Vagina (tissue), 2 donors: ENCODE results near the gene KRTAP5-7. TPM values are rescaled to one million over a fixed set of nuclear protein-coding genes. Genes with fewer than 3 reads are reported as not detected.

Experiments
- DNase-seq, 2 donors: peaks; one replicate each; pipeline ENCODE4 v3.0.0-alpha.2; 2017; ENCODE audit errors: extremely low spot score in 2 of 2
- H3K27ac ChIP-seq: fragments of 200-600 bp; sonication (generic); one replicate; pipeline ENCODE4 v1.5.1; 2019
- H3K27me3 ChIP-seq: fragments of 200-600 bp; sonication (generic); one replicate; pipeline ENCODE4 v1.5.1; 2019
- H3K36me3 ChIP-seq, 2 donors: fragments of 200-600 bp; sonication (generic); one replicate each; pipeline ENCODE4 v1.5.1; 2017 to 2019
- H3K4me1 ChIP-seq: fragments of 200-600 bp; sonication (generic); one replicate; pipeline ENCODE4 v1.5.1; 2019
- H3K4me3 ChIP-seq, 2 donors: fragments of 200-600 bp; sonication (generic); 1 replicate in 1 of 2; 2 replicates in 1 of 2; pipeline ENCODE4 v1.5.1; 2016 to 2019
- H3K9me3 ChIP-seq: fragments of 200-600 bp; sonication (generic); one replicate; pipeline ENCODE4 v1.5.1; 2019
- CTCF ChIP-seq, 3 experiments: fragments of 450-650 bp in 2 of 3; fragments of 200-600 bp in 1 of 3; sonication (generic) in 1 of 3; IDR thresholded peaks; one replicate each; pipeline ENCODE4 v1.5.1; 2017 to 2019; ENCODE audit warnings: antibody characterized with exemption in 3 of 3, mild to moderate bottlenecking in 2 of 3, moderate library complexity in 2 of 3
- POLR2A ChIP-seq, 2 donors: fragments of 450-650 bp; IDR thresholded peaks; one replicate each; pipeline ENCODE4 v1.6.1; 2017; ENCODE audit warnings: antibody characterized with exemption in 2 of 2, mild to moderate bottlenecking in 2 of 2, moderate library complexity in 2 of 2
- POLR2AphosphoS5 ChIP-seq, 2 donors: sonication (generic); formaldehyde crosslinking; IDR thresholded peaks; one replicate each; pipeline ENCODE4 v1.9.0; 2017; ENCODE audit warnings: antibody characterized with exemption in 2 of 2, mild to moderate bottlenecking in 2 of 2, low read depth in 1 of 2; ENCODE audit not compliant: insufficient read depth in 1 of 2
- intact Hi-C: fragments of 100-400 bp; cut with DNase I; formaldehyde crosslinking; loops from one replicate; pipeline ENCODE4 v1.15.1; 2023
- total RNA-seq: library from RNA; depleted of rRNA; stranded (reverse); fragments of >200 nt; gene quantifications from one replicate; pipeline ENCODE4 v1.2.3, GENCODE V29; 2016

KRTAP5-7 gene
- total RNA-seq, 1 donor from 2014 or later = not detected

GRCh38 chr11:71496421-71496820 is 30.6 kb upstream of the KRTAP5-7 start:
- H3K27ac ChIP-seq = no peak overlapping the region
- H3K27me3 ChIP-seq = no peaks in the 10 kb centered on the region
- H3K9me3 ChIP-seq = no peaks in the 10 kb centered on the region
- H3K4me3 ChIP-seq = no peak overlapping the region
- no peak for TF ChIP-seq CTCF (IDR thresholded peaks at IDR 0.05)
- no peak for TF ChIP-seq POLR2AphosphoS5 (IDR thresholded peaks at IDR 0.05; ENCODE audit: insufficient read depth in 1 of 2, low read depth in 1 of 2)
- no peak for TF ChIP-seq POLR2A (IDR thresholded peaks at IDR 0.05)
- DNase-seq = no peak
- peaks cover 0 to 81% of the 10 kb centered on the region in 2 donors for H3K36me3 ChIP-seq
- intact Hi-C loops = no loop called here
- no peaks in the 10 kb centered on the region for H3K4me1 ChIP-seq

- peaks cover 0 to 71% of the 10 kb centered on the region in 2 donors for H3K36me3 ChIP-seq
- intact Hi-C loops = no loop called here
These were observed 29.0 kb upstream of the KRTAP5-7 start for GRCh38 chr11:71498091-71498490.

GRCh38 chr11:71499125-71499524 is 27.9 kb upstream of the KRTAP5-7 start:
- no peak for TF ChIP-seq CTCF (IDR thresholded peaks at IDR 0.05)

More at GRCh38 chr11:71498091-71498490, 29.0 kb upstream of the KRTAP5-7 start:
- Histone ChIP-seq H3K4me1 (no peaks in the 10 kb centered on the region), H3K4me3 (no peak overlapping the region), H3K27ac (no peak overlapping the region), H3K27me3 (no peaks in the 10 kb centered on the region), H3K9me3 (no peaks in the 10 kb centered on the region)
- DNase-seq = no peak
- no peak for TF ChIP-seq CTCF (IDR thresholded peaks at IDR 0.05)
- TF ChIP-seq POLR2AphosphoS5 (IDR thresholded peaks at IDR 0.05; ENCODE audit: insufficient read depth in 1 of 2, low read depth in 1 of 2) = no peak
- no peak for TF ChIP-seq POLR2A (IDR thresholded peaks at IDR 0.05)

GRCh38 chr11:71499546-71499945 is 27.5 kb upstream of the KRTAP5-7 start:
- Histone ChIP-seq H3K36me3 (peaks cover 0 to 62% of the 10 kb centered on the region in 2 donors), H3K9me3 (no peaks in the 10 kb centered on the region), H3K4me1 (no peaks in the 10 kb centered on the region), H3K27me3 (no peaks in the 10 kb centered on the region), H3K27ac (no peak overlapping the region), H3K4me3 (no peak overlapping the region)
- intact Hi-C loops = no loop called here
- TF ChIP-seq CTCF (IDR thresholded peaks at IDR 0.05) = no peak
- no peak for TF ChIP-seq POLR2A (IDR thresholded peaks at IDR 0.05)
- no peak for TF ChIP-seq POLR2AphosphoS5 (IDR thresholded peaks at IDR 0.05; ENCODE audit: insufficient read depth in 1 of 2, low read depth in 1 of 2)
- no peak for DNase-seq

More at GRCh38 chr11:71499125-71499524, 27.9 kb upstream of the KRTAP5-7 start:
- no peaks in the 10 kb centered on the region for H3K27me3 ChIP-seq
- H3K36me3 ChIP-seq = peaks cover 0 to 66% of the 10 kb centered on the region in 2 donors
- no peaks in the 10 kb centered on the region for H3K4me1 ChIP-seq
- H3K27ac ChIP-seq = no peak overlapping the region
- H3K4me3 ChIP-seq = no peak overlapping the region
- no peak for DNase-seq
- H3K9me3 ChIP-seq = no peaks in the 10 kb centered on the region
- intact Hi-C loops = no loop called here

GRCh38 chr11:71500601-71501021 is 26.5 kb upstream of the KRTAP5-7 start:
- Histone ChIP-seq H3K27me3 (no peaks in the 10 kb centered on the region), H3K36me3 (peaks cover 0 to 51% of the 10 kb centered on the region in 2 donors), H3K4me1 (no peaks in the 10 kb centered on the region), H3K4me3 (no peak overlapping the region), H3K27ac (no peak overlapping the region), H3K9me3 (no peaks in the 10 kb centered on the region)
- intact Hi-C loops = no loop called here
- TF ChIP-seq POLR2A (IDR thresholded peaks at IDR 0.05) (no peak), CTCF (IDR thresholded peaks at IDR 0.05) (no peak), POLR2AphosphoS5 (IDR thresholded peaks at IDR 0.05; ENCODE audit: insufficient read depth in 1 of 2, low read depth in 1 of 2) (no peak)
- no peak for DNase-seq
